ENCODE data around the gene PPP2R2C. TPM values are rescaled to one million over a fixed set of nuclear protein-coding genes. Genes with fewer than 3 reads are reported as not detected.

The PPP2R2C gene
- total RNA-seq = 0.22 and 0.60 TPM in 2 replicates

DNA sequence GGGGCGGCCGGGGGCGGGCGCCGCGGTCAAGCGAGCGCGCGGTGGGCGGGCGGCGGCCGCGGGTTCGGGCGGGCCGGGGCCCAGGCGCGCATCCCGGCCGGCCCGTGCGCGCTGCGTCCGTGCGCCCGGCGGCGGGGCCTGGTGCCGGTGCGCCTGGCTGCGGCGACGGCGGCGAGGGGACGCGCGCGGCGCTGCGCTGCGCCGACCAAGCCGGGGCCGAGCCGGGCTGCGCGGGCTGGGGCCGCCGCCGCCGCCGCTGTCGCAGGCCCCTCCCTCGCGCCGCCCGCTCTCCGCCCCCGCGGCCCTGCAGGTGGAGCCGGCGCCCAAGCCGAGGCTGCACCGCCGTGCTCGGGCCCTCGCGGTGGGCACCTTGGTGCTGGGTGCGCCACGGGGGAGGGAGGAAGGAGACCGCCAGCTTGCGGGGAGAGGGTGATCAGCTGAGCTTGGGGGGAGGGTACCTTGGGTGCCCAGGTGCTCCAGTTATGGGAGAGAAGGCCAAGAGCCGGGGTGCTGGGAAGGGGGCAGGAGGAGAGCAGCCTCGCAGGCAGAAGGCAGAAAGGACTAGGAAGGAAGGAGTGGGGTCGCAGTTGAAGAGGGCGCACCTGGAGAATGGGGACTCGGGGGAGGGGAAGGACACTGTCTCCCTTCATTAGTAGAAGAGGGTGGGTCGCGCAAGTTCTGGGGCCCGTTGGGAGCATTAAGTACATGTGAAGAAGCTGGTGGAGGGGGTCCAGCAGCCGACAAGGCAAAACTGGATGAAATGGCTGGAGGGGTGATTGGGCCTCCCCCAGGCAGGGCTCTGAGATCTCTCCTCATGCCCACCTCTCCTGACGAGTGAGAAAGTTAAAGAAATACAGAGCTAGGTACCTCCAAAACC, at the start of gene PPP2R2C:
PPP2R2C (minus strand) TSS at position 228 of the 877 bp plus-strand sequence. CDS start 385 bp downstream, outside the sequence.
- peak in 1 of 2 donors; percentile 7 for DNase-seq (ENCODE audit: low read depth in 2 of 2)

DNA sequence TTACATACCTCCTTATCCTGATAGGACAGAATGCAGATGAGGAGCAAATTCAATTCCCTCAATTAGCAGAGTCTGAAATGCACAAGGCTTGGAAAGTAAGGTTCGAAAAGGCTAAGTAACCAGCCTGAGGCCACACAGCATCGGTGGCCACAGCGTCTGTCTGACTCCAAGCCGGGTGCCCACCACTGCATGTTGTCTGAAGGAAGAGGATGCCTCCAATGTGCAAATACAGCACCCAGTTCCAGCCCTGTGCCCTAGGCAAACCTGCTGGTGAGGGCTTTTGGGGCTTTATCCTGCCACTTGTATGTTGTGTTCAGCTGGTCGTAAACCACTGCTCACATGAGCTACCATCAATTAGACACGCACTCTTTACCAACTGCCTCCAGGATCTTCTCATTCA, 48.6 kb upstream of the PPP2R2C start:
- DNase-seq (ENCODE audit: low read depth in 2 of 2) = no peak

DNA sequence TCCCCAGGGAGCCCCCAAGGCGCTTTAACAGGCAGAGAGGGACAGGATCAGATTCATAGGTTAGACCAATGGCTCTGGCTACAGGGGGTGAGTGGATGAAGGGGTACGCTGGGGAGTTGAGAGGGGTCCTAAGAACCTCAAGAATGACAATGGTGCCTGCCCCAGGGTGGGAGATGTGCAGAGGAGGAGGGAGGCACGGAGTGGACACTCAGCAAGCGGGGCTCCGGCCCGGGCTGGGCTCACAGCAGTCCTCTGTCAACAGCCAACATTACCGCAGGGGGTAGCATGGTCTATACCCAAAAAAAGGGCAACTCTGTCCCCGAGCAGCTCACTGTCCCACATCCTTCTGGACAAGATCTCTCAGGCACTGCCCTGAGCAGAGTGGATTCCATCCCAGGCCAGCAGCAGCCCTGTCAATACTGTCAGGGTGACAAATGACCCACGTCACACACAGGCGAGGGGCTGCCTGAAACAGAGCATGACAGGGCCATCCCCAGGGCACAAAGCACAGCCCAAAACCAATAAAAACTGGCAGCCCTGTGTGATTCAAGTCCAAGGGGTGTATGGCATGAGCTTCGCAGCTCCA, 47.7 kb upstream of the PPP2R2C start:
- no peak for DNase-seq (ENCODE audit: low read depth in 2 of 2)

GRCh38 chr4:6517171-6517570, 44.8 kb upstream of the PPP2R2C start:
- no peak for DNase-seq (ENCODE audit: low read depth in 2 of 2)

- no peak for DNase-seq (ENCODE audit: low read depth in 2 of 2)
Observed at GRCh38 chr4:6516762-6517161, 44.3 kb upstream of the PPP2R2C start.

GRCh38 chr4:6516281-6516680, 43.9 kb upstream of the PPP2R2C start:
- no peak for DNase-seq (ENCODE audit: low read depth in 2 of 2)

DNA sequence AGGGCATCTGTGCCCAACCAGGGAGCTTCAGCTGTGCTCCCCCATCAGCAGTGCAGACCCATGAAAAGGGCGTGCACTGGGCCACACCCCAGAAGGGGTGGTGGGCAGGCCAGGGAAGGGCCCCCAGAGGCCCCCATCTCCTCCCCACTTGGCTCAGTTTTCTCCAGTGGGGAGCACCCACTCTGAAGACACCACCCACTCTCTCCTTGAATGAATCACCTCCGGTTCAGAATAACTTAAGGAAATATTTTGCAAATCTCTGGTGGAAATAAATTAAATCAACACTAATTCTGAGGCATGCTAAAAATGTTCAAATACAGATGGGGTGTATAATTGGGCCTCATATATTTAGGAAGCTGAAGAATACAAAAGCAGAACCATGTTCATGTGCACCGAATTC, 41.3 kb upstream of the PPP2R2C start:
- no peak for DNase-seq (ENCODE audit: low read depth in 2 of 2)

- no peak for DNase-seq (ENCODE audit: low read depth in 2 of 2)
Observed at GRCh38 chr4:6509587-6509986, 37.2 kb upstream of the PPP2R2C start.

DNA sequence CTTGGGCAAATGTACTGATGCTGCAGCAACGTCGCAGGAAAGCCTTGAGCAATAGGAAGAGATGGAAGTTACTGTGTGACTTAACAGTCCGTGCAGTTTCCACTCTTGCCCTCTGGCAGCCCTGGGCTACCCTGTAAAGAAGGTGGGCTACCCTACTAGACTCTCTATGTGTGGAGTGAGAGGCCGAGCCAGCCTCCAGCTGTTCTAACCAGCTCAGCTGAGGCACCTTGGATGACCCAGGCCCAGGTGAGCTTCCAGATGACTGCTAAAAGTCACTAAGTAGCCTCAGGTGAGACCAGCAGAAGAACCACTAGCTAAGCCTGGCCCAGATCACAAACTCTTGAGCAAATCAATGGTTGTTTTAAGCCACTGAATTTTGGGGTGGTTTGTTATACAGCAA, 34.9 kb upstream of the PPP2R2C start:
- no peak for DNase-seq (ENCODE audit: low read depth in 2 of 2)

DNA sequence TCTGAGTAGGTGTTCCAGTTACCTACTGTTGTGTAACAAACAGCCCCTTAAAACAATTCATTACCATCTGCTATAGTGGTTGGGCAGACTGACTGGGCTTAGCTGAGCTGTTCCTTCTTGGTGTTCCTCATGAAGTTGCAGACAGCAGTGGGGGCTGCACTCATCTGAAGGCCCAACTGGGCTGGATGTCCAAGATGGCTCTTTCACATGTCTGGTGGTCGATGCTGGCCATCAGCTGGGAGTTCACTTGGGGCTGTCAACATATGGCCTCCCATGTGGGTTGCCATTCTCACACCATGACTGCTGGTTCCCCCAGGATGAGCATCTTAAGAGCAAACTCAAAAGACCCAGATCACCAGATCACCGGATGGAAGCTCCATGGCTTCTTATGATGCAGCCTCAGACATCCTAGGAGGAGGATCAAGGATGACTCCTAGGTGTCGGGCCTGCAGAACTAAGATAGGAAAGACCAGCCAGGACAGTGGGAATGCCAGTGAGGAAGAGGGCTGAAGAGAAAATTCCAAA, 34.3 kb upstream of the PPP2R2C start:
- DNase-seq (ENCODE audit: low read depth in 2 of 2) = no peak

DNA sequence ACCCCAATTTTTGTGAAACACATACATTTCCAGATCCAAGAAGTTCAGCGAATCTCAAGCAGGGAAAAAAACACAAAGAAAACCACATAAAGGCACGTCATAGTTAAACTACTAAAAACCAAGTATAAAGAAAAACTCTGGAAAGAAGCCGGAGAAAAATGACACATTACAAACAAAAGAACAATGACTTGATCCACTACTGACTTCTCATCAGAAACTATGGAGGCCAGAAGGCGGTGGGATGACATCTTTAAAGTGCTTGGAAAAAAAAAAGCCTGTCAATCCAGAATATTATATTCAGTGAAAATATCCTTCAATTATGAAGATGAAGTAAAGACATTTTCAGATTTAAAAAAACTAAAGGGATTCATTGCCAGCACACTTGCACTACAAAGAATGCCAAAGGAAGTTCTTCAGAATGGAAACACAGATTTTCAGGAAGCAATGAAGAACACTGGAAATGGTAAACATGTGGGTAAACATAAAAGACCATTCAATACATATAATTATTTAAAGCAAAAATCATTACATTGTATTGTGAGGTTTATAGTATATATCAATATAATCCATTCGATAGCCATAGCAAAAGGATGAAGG, 32.6 kb upstream of the PPP2R2C start:
- no peak for DNase-seq (ENCODE audit: low read depth in 2 of 2)

- no peak for DNase-seq (ENCODE audit: low read depth in 2 of 2)
Observed at GRCh38 chr4:6502747-6503465, 30.5 kb upstream of the PPP2R2C start.

- DNase-seq (ENCODE audit: low read depth in 2 of 2) = no peak
Observed at GRCh38 chr4:6502147-6502546, 29.7 kb upstream of the PPP2R2C start.

- no peak for DNase-seq (ENCODE audit: low read depth in 2 of 2)
Observed at GRCh38 chr4:6501171-6501570, 28.8 kb upstream of the PPP2R2C start.

DNA sequence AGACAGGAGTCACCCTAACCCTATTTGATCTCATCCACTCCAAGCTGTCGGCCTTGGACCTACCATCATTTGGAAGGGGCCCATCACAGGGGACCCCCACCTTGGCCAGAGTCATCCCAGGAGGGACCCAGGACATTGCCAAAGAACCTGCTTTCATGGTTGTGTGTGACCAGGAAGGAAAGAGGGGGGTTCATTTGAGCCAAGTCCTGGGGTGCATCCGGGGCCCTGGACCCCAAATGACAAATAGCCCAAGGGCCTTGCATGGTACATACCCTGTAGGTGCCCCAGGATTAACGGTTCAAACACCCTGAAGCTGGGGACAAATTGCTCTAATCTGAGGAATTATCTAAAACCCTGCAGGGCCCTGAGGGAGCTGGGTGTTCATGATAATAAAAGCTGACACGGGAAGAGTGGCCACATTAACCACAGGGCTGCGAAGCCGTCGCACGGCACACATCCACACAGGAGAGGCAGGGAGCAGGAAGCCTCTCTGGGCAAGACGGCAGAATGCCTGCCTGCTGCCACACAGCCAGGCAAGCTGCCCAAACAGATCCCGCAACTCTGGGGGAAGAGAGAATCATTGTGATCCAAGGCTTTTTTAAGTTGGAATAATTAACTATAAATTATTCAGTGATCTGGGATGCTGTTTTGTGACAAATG, 28.2 kb upstream of the PPP2R2C start:
- DNase-seq (ENCODE audit: low read depth in 2 of 2) = no peak

GRCh38 chr4:6499238-6499600, 26.8 kb upstream of the PPP2R2C start:
- DNase-seq (ENCODE audit: low read depth in 2 of 2) = no peak

DNA sequence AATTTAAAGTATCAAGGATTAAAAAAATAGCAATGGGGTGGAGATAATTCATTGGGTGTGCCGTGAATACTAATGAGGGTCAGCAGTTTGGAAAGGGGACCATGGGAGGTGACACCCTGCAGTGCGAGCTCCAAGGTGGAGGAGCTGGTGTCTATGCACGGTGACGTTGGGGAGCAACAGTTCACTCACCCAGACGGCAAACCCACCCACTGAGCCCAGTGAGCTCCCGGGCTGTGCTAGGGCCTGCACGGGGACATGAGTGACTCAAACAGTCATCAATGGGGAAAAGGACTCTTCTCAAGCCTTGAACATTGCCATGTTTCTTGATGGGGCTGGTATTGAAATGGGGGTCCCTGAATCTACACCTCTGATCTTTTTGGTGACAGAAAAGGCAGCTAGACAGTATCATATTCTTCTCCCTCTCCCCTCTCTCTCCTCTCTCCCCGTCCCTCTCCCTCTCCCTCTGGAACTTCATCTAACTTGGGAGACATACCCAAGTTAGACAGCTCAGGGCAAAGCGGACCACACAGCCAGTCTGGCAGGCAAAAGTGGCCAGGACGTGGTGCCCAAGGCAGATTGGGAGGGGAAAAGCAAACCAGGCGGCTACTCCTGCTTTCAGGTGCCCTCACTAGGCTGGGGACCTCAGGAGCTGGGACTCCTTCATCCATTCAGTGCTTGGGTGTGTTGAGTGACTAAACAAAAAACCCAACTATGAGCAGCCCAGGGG, 26.3 kb upstream of the PPP2R2C start:
- DNase-seq (ENCODE audit: low read depth in 2 of 2) = no peak

DNA sequence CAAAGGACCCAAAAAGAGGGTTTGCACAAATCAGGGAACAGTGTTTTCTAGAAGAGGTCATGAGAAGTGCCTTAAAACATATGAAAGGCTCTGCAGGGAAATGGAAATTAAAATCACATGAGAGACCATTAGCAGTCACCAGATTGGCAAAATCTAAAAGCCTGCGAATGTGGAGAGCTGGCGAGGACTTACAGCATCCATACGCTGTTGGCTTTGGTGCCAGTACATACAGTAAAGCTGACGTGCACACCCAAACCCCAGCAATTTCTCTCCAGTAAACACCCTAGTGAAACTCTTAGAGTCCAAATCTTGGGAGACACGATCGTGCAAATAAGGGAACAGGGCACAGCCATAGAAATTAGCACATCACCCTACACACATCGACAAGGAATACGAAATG, 25.4 kb upstream of the PPP2R2C start:
- DNase-seq (ENCODE audit: low read depth in 2 of 2) = no peak

- DNase-seq (ENCODE audit: low read depth in 2 of 2) = no peak
Observed at GRCh38 chr4:6495736-6496135, 23.3 kb upstream of the PPP2R2C start.

DNA sequence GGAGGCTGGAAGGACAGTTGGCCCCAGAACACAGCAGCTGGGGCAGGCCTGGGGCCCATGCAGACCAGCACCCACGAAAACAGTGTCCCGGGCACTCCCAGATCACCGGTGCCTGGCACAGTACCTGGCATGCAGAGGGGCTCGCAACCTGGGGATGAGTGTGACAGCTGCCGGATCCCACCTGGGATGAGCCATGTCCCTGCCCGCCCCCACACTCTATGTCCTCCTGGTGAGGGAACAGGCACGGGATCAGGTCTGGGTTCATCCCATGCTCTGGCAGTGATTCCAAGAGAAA, 22.8 kb upstream of the PPP2R2C start:
- DNase-seq (ENCODE audit: low read depth in 2 of 2) = no peak
